ENCODE data around the gene ST6GAL1.
"Not testable (repeated sequence)": the region's sequence is repeated elsewhere in the genome, so short reads cannot be mapped to it uniquely, and the experiment has no call there.

The ST6GAL1 gene

GRCh38 chr3:186946756-186947375, 16.5 kb downstream of the ST6GAL1 start:
- H3K9me3 ChIP-seq (ENCODE audit: control insufficient read depth, low read length) = peaks cover 7% of the 10 kb centered on the region
- no peak overlapping the region for H3K9ac ChIP-seq (ENCODE audit: low read length)
- DNase-seq (ENCODE audit: low read depth) = no peak
- no peaks in the 10 kb centered on the region for H3K36me3 ChIP-seq (ENCODE audit: control insufficient read depth, insufficient read depth, low read length, severe bottlenecking)
- no peaks in the 10 kb centered on the region for H3K4me1 ChIP-seq (ENCODE audit: control insufficient read depth, insufficient read depth, low read length)
- H3K27me3 ChIP-seq (replicated peaks; ENCODE audit: control insufficient read depth, insufficient read depth, low read length) = peaks cover 19% of the 10 kb centered on the region
- H3K4me3 ChIP-seq (ENCODE audit: low read length) = no peak overlapping the region

GRCh38 chr3:186949281-186949982, 19.1 kb downstream of the ST6GAL1 start:
- H3K9ac ChIP-seq (ENCODE audit: low read length) = no peak overlapping the region
- no peak for DNase-seq (ENCODE audit: low read depth)
- H3K4me1 ChIP-seq (ENCODE audit: control insufficient read depth, insufficient read depth, low read length) = no peaks in the 10 kb centered on the region
- no peak overlapping the region for H3K4me3 ChIP-seq (ENCODE audit: low read length)
- peaks cover 28% of the 10 kb centered on the region for H3K27me3 ChIP-seq (replicated peaks; ENCODE audit: control insufficient read depth, insufficient read depth, low read length)
- H3K9me3 ChIP-seq (ENCODE audit: control insufficient read depth, low read length) = peaks cover 11% of the 10 kb centered on the region
- no peaks in the 10 kb centered on the region for H3K36me3 ChIP-seq (ENCODE audit: control insufficient read depth, insufficient read depth, low read length, severe bottlenecking)

DNA sequence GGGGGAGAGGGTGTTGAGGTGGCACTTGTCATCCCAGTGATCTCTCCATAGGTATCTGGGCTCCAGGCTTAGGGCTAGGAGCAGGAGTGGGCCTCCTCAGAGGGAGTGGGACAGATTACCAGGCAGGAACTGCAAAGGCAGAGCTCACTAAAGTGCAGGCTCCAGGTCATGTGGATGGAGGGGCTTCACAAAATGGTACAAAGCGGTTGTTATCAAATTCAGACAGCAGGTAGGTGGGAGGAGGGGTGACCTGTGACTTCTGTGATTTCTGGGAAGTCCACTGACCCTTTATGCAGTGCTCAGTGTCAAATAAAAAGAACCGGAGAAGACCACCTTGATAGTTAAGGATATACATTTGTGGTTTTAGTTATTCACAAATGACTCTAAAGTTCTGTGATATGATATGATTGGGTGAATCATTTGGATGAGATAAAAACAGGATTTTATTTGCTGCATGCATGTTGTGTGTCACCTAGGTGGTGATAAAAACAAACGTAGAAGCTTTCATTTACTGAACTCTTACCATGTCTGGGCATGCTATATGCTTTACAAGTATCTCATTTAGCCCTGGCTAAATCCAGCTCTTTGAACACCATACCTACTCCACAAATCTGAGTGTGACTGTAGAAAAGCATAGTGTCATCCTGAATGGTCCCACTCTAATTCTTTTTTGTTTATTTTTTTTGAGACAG, 20.2 kb downstream of the ST6GAL1 start:
- Histone ChIP-seq H3K4me3 (ENCODE audit: low read length) (no peak overlapping the region), H3K9ac (ENCODE audit: low read length) (no peak overlapping the region), H3K36me3 (ENCODE audit: control insufficient read depth, insufficient read depth, low read length, severe bottlenecking) (no peaks in the 10 kb centered on the region), H3K9me3 (ENCODE audit: control insufficient read depth, low read length) (peaks cover 11% of the 10 kb centered on the region), H3K4me1 (ENCODE audit: control insufficient read depth, insufficient read depth, low read length) (no peaks in the 10 kb centered on the region), H3K27me3 (replicated peaks; ENCODE audit: control insufficient read depth, insufficient read depth, low read length) (peaks cover 28% of the 10 kb centered on the region)
- DNase-seq (ENCODE audit: low read depth) = no peak

- DNase-seq (ENCODE audit: low read depth) = no peak
- no peak overlapping the region for H3K4me3 ChIP-seq (ENCODE audit: low read length)
Measured at GRCh38 chr3:186951640-186952552, 21.6 kb downstream of the ST6GAL1 start.

DNA sequence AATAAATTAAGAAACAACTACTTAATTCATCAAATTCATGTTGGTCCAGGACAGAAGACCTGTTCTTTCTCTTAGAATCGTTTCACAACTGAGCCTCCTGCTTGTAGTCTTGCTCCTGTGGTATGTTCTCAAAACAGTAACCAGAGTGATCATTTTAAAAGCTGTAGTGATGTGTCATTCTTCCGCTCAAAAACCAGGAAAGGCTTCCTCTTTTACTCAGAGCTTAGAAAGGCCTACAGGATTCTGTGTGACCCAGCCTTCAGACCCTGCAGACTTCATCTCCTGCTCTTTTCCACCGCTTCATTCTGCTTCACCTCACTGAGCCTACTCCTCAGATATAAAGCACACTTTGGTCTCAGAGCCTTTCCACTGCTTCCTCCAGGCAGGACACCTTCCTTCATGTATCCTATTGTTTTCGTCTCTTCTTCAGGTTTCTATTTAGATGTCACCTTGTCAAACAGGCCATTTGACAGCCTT, 22.7 kb downstream of the ST6GAL1 start:
- no peak for DNase-seq (ENCODE audit: low read depth)
- Histone ChIP-seq H3K9me3 (ENCODE audit: control insufficient read depth, low read length) (peaks cover 11% of the 10 kb centered on the region), H3K36me3 (ENCODE audit: control insufficient read depth, insufficient read depth, low read length, severe bottlenecking) (no peaks in the 10 kb centered on the region), H3K4me3 (ENCODE audit: low read length) (no peak overlapping the region), H3K27me3 (replicated peaks; ENCODE audit: control insufficient read depth, insufficient read depth, low read length) (peaks cover 29% of the 10 kb centered on the region), H3K9ac (ENCODE audit: low read length) (no peak overlapping the region), H3K4me1 (ENCODE audit: control insufficient read depth, insufficient read depth, low read length) (no peaks in the 10 kb centered on the region)

More at GRCh38 chr3:186951640-186952552, 21.6 kb downstream of the ST6GAL1 start:
- peaks cover 11% of the 10 kb centered on the region for H3K9me3 ChIP-seq (ENCODE audit: control insufficient read depth, low read length)
- H3K9ac ChIP-seq (ENCODE audit: low read length) = no peak overlapping the region
- H3K27me3 ChIP-seq (replicated peaks; ENCODE audit: control insufficient read depth, insufficient read depth, low read length) = peaks cover 33% of the 10 kb centered on the region
- no peaks in the 10 kb centered on the region for H3K4me1 ChIP-seq (ENCODE audit: control insufficient read depth, insufficient read depth, low read length)
- H3K36me3 ChIP-seq (ENCODE audit: control insufficient read depth, insufficient read depth, low read length, severe bottlenecking) = no peaks in the 10 kb centered on the region

- DNase-seq (ENCODE audit: low read depth); H3K4me3 ChIP-seq (ENCODE audit: low read length); H3K4me1 ChIP-seq (ENCODE audit: control insufficient read depth, insufficient read depth, low read length); H3K9ac ChIP-seq (ENCODE audit: low read length); H3K36me3 ChIP-seq (ENCODE audit: control insufficient read depth, insufficient read depth, low read length, severe bottlenecking): not testable (repeated sequence)
- Histone ChIP-seq H3K27me3 (replicated peaks; ENCODE audit: control insufficient read depth, insufficient read depth, low read length) (peaks cover 20% of the 10 kb centered on the region), H3K9me3 (ENCODE audit: control insufficient read depth, low read length) (peaks cover 11% of the 10 kb centered on the region)
Measured at GRCh38 chr3:186953992-186954699, 23.8 kb downstream of the ST6GAL1 start.

- no peak for DNase-seq (ENCODE audit: low read depth)
- no peaks in the 10 kb centered on the region for H3K4me1 ChIP-seq (ENCODE audit: control insufficient read depth, insufficient read depth, low read length)
- H3K36me3 ChIP-seq (ENCODE audit: control insufficient read depth, insufficient read depth, low read length, severe bottlenecking) = no peaks in the 10 kb centered on the region
- H3K9me3 ChIP-seq (ENCODE audit: control insufficient read depth, low read length) = peaks cover 11% of the 10 kb centered on the region
- H3K9ac ChIP-seq (ENCODE audit: low read length) = no peak overlapping the region
- H3K4me3 ChIP-seq (ENCODE audit: low read length) = no peak overlapping the region
- H3K27me3 ChIP-seq (replicated peaks; ENCODE audit: control insufficient read depth, insufficient read depth, low read length) = peaks cover 20% of the 10 kb centered on the region
Measured at GRCh38 chr3:186955898-186956696, 25.8 kb downstream of the ST6GAL1 start.

DNA sequence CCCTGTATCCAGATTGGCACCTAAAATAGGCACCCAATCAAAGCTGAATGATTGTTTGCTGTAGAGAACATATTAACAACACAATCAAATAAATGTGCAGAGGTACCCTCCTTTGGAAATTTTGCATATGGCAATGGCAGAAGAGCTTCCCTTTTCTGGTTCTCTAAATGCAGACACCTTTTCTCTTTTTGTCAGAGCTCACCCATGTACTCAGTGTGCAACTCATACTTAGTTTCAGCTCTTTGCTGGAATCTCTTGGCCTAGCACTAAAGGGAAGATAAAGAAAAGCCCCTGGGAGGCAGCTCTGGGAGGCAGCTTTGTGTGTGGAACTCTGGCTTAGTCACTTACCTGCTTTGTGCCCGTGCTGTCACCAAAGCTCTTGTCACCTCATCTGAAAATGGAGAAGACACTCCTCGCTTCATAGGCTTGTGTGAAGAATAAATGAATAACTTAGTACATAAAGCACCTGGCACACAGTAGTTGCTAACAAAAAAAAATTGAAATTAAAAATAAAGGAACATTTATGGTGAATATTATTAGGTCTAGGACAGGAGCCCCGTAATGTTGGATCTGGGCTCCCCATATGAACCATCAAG, 28.8 kb downstream of the ST6GAL1 start:
- Histone ChIP-seq H3K4me1 (ENCODE audit: control insufficient read depth, insufficient read depth, low read length) (no peaks in the 10 kb centered on the region), H3K36me3 (ENCODE audit: control insufficient read depth, insufficient read depth, low read length, severe bottlenecking) (no peaks in the 10 kb centered on the region), H3K9me3 (ENCODE audit: control insufficient read depth, low read length) (no peaks in the 10 kb centered on the region), H3K27me3 (replicated peaks; ENCODE audit: control insufficient read depth, insufficient read depth, low read length) (peaks cover 6% of the 10 kb centered on the region), H3K4me3 (ENCODE audit: low read length) (no peak overlapping the region), H3K9ac (ENCODE audit: low read length) (no peak overlapping the region)
- DNase-seq (ENCODE audit: low read depth) = no peak

- Histone ChIP-seq H3K36me3 (ENCODE audit: control insufficient read depth, insufficient read depth, low read length, severe bottlenecking) (no peaks in the 10 kb centered on the region), H3K27me3 (replicated peaks; ENCODE audit: control insufficient read depth, insufficient read depth, low read length) (peaks cover 13% of the 10 kb centered on the region), H3K9ac (ENCODE audit: low read length) (no peak overlapping the region), H3K4me3 (ENCODE audit: low read length) (no peak overlapping the region), H3K9me3 (ENCODE audit: control insufficient read depth, low read length) (no peaks in the 10 kb centered on the region), H3K4me1 (ENCODE audit: control insufficient read depth, insufficient read depth, low read length) (peaks cover 7% of the 10 kb centered on the region)
- no peak for DNase-seq (ENCODE audit: low read depth)
Measured at GRCh38 chr3:186960347-186960746, 30.0 kb downstream of the ST6GAL1 start.
